HG02938 (cell line): ENCODE measurements around the gene BOK.

Experiments used
- ATAC-seq: cut with Tn5 transposase; IDR thresholded peaks from one replicate; pipeline ENCODE4 v1.9.1; 2021; ENCODE audit warnings: mild to moderate bottlenecking, moderate library complexity; ENCODE audit not compliant: unreplicated experiment

Gene BOK

DNA sequence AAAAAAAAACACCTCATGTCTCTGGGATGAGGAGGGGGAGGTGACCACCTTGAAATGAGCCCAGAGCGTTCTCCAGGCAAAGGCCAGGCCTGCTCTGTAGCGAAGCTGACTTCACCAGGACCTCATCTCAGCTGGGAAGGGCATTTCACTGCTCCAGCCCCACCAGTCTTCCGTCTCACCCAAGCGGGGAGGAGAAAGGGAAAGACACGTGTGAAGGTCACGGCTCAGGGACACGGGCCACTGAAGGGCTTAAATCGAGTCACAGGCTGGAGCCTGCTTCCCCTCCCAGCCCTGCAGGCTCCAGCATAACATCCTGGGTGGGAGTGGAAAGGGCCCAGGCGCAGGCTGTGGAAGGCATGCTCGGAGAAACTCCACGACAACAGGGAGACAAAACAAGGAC, 60.3 kb downstream of the BOK start:
- no peak for ATAC-seq

DNA sequence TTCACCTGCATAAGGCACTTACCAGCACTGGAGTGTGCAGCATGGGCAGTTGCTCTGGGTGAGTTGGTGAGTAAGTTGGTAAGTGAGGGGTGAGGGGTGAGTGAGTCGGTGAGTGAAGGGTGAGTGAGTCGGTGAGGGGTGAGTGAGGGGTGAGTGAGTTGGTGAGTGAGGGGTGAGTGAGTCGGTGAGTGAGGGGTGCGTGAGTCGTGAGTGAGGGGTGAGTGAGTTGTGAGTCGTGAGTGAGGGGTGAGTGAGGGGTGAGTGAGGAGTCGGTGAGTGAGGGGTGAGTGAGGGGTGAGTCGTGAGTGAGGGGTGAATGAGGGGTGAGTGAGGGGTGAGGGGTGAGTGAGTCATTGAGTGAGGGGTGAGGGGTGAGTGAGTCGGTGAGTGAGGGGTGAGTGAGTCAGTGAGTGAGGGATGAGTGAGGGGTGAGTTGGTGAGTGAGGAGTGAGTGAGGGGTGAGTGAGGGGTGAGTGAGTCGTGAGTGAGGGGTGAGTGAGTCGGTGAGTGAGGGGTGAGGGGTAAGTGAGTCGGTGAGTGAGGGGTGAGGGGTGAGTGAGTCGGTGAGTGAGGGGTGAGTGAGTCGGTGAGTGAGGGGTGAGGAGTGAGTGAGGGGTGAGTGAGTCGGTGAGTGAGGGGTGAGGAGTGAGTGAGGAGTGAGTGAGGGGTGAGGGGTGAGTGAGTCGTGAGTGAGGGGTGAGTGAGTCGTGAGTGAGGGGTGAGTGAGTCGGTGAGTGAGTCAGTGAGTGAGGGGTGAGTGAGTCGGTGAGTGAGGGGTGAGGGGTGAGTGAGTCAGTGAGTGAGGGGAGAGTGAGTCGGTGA, 61.3 kb downstream of the BOK start:
- ATAC-seq = no peak

DNA sequence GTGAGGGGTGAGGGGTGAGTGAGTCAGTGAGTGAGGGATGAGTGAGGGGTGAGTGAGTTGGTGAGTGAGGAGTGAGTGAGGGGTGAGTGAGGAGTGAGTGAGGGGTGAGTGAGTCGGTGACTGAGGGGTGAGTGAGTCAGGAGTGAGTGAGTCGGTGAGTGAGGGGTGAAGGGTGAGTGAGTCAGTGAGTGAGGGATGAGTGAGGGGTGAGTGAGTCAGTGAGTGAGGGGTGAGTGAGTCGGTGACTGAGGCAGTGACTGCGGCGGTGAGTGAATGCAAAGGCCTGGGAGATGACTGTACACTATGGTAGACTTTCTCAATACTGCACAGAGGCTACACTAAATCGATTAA, 61.8 kb downstream of the BOK start:
- ATAC-seq = no peak
